HCT116 (cell line): ENCODE data around the gene RBMS1.

Source experiments
- CEBPB ChIP-seq: IDR thresholded peaks from 2 replicates; pipeline ENCODE4 v1.6.1; 2012; ENCODE audit warnings: low read depth
- EGR1 ChIP-seq: IDR thresholded peaks from 2 replicates; pipeline ENCODE4 v1.6.1; 2012; ENCODE audit warnings: low read depth
- ELF1 ChIP-seq: IDR thresholded peaks from 2 replicates; pipeline ENCODE4 v1.6.1; 2012; ENCODE audit warnings: low read depth, borderline replicate concordance
- EZH2 ChIP-seq: fragments of 200-600 bp; sonication (generic); IDR thresholded peaks from 2 replicates; pipeline ENCODE4 v1.6.1; 2017; ENCODE audit warnings: antibody characterized with exemption, mixed run types
- EZH2phosphoT487 ChIP-seq: fragments of 200-600 bp; IDR thresholded peaks from 2 replicates; pipeline ENCODE4 v1.6.1; 2018; ENCODE audit warnings: antibody characterized with exemption, borderline replicate concordance
- JUND ChIP-seq: IDR thresholded peaks from 2 replicates; pipeline ENCODE4 v1.6.1; 2012
- POLR2A ChIP-seq: IDR thresholded peaks from 2 replicates; pipeline ENCODE4 v1.7.0; 2011; ENCODE audit warnings: borderline replicate concordance; ENCODE audit not compliant: insufficient read depth, insufficient read length; ENCODE audit errors: extremely low read depth
- POLR2AphosphoS5 ChIP-seq: IDR thresholded peaks from 2 replicates; pipeline ENCODE4 v1.6.1; 2011; ENCODE audit warnings: mild to moderate bottlenecking, low read depth, low read length, moderate library complexity
- TF ChIP-seq, protein P1 (sequence below), 3 experiments: fragments of 200-600 bp in 1 of 3; sonication (generic) in 1 of 3; IDR thresholded peaks in 2 of 3; conservative IDR thresholded peaks in 1 of 3; 2 replicates each; pipeline ENCODE4 v1.5.1; 2012 to 2017; ENCODE audit warnings: low read depth in 2 of 3, low read length in 2 of 3, antibody characterized with exemption in 1 of 3, borderline replicate concordance in 1 of 3, control low read depth in 1 of 3, mild to moderate bottlenecking in 1 of 3, mixed read lengths in 1 of 3, mixed run types in 1 of 3, moderate library complexity in 1 of 3; ENCODE audit not compliant: insufficient read depth in 1 of 3
- TF ChIP-seq, protein P2 (sequence below): IDR thresholded peaks from 2 replicates; pipeline ENCODE4 v1.6.1; 2012; ENCODE audit warnings: low read depth

DNA sequence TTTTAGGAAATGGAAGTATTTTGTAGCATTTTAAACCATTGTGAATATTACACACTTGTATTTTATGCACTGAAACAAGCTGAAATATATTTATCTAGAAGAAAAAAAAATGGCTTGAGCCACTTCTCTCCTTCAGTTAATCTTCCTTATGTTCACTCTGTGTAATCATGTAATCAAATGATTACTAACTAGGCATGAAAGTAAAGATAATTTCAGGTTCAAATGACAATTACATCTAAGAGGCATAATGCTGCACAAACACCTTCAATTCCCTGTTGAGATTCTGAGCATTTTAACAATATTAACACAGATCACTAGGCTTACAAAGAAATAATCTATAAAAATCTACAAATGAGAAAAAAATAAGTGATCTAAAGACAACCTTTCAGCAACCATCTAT is 173.9 kb downstream of the RBMS1 start:
- TF ChIP-seq, protein P1, sequence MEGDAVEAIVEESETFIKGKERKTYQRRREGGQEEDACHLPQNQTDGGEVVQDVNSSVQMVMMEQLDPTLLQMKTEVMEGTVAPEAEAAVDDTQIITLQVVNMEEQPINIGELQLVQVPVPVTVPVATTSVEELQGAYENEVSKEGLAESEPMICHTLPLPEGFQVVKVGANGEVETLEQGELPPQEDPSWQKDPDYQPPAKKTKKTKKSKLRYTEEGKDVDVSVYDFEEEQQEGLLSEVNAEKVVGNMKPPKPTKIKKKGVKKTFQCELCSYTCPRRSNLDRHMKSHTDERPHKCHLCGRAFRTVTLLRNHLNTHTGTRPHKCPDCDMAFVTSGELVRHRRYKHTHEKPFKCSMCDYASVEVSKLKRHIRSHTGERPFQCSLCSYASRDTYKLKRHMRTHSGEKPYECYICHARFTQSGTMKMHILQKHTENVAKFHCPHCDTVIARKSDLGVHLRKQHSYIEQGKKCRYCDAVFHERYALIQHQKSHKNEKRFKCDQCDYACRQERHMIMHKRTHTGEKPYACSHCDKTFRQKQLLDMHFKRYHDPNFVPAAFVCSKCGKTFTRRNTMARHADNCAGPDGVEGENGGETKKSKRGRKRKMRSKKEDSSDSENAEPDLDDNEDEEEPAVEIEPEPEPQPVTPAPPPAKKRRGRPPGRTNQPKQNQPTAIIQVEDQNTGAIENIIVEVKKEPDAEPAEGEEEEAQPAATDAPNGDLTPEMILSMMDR (IDR thresholded peaks at IDR 0.05 in 2 of 3, conservative IDR thresholded peaks at IDR 0.05 in 1 of 3; ENCODE audit: borderline replicate concordance in 1 of 3, insufficient read depth in 1 of 3, low read depth in 2 of 3, low read length in 2 of 3) = no peak
- TF ChIP-seq CEBPB = no peak
- no peak for TF ChIP-seq POLR2A
- TF ChIP-seq POLR2AphosphoS5 = no peak
- no peak for TF ChIP-seq EZH2phosphoT487
- TF ChIP-seq EGR1 = no peak
- TF ChIP-seq EZH2 = no peak
- TF ChIP-seq, protein P2, sequence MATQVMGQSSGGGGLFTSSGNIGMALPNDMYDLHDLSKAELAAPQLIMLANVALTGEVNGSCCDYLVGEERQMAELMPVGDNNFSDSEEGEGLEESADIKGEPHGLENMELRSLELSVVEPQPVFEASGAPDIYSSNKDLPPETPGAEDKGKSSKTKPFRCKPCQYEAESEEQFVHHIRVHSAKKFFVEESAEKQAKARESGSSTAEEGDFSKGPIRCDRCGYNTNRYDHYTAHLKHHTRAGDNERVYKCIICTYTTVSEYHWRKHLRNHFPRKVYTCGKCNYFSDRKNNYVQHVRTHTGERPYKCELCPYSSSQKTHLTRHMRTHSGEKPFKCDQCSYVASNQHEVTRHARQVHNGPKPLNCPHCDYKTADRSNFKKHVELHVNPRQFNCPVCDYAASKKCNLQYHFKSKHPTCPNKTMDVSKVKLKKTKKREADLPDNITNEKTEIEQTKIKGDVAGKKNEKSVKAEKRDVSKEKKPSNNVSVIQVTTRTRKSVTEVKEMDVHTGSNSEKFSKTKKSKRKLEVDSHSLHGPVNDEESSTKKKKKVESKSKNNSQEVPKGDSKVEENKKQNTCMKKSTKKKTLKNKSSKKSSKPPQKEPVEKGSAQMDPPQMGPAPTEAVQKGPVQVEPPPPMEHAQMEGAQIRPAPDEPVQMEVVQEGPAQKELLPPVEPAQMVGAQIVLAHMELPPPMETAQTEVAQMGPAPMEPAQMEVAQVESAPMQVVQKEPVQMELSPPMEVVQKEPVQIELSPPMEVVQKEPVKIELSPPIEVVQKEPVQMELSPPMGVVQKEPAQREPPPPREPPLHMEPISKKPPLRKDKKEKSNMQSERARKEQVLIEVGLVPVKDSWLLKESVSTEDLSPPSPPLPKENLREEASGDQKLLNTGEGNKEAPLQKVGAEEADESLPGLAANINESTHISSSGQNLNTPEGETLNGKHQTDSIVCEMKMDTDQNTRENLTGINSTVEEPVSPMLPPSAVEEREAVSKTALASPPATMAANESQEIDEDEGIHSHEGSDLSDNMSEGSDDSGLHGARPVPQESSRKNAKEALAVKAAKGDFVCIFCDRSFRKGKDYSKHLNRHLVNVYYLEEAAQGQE = no peak
- no peak for TF ChIP-seq JUND
- TF ChIP-seq ELF1 = no peak
